GM12878 (cell line): Measurements from ENCODE around the gene IRF7. TPM values are rescaled to one million over a fixed set of nuclear protein-coding genes. Genes with fewer than 3 reads are reported as not detected.
A peak's percentile ranks its signal among the peaks of the same experiment; 100 is the strongest.

ENCODE experiments used
- EGR1 ChIP-seq, 2 experiments: IDR thresholded peaks; 1 replicate in 1 of 2; 2 replicates in 1 of 2; pipeline ENCODE4 v1.6.1; 2011 to 2012; ENCODE audit warnings: low read depth in 2 of 2, low read length in 2 of 2, borderline replicate concordance in 1 of 2, mild to moderate bottlenecking in 1 of 2, moderate library complexity in 1 of 2
- EP300 ChIP-seq, 2 experiments: fragments of 150-350 bp in 1 of 2; IDR thresholded peaks; 2 replicates each; pipeline ENCODE4 v1.6.1; 2011 to 2012; ENCODE audit warnings: low read depth in 2 of 2, low read length in 2 of 2, borderline replicate concordance in 1 of 2, improper control_type of control experiment in 1 of 2, inconsistent platforms in 1 of 2; ENCODE audit not compliant: control insufficient read depth in 1 of 2
- FOXM1 ChIP-seq: IDR thresholded peaks from 2 replicates; pipeline ENCODE4 v1.6.1; 2012; ENCODE audit warnings: low read depth, mild to moderate bottlenecking, inconsistent platforms, low read length, moderate library complexity
- HDAC6 ChIP-seq: fragments of 200-600 bp; sonication (generic); IDR thresholded peaks from one replicate; pipeline ENCODE4 v1.8.0; 2017; ENCODE audit warnings: antibody characterized with exemption; ENCODE audit not compliant: unreplicated experiment
- IRF4 ChIP-seq: IDR thresholded peaks from 2 replicates; pipeline ENCODE4 v1.6.1; 2011; ENCODE audit warnings: low read depth, low read length
- MAX ChIP-seq: IDR thresholded peaks from 2 replicates; pipeline ENCODE4 v1.6.1; 2012; ENCODE audit warnings: low read depth, low read length, improper control_type of control experiment
- MYB ChIP-seq: fragments of 150-350 bp; IDR thresholded peaks from 2 replicates; pipeline ENCODE4 v1.6.1; 2014; ENCODE audit warnings: mild to moderate bottlenecking, low read depth, low read length, borderline replicate concordance
- NBN ChIP-seq: fragments of 450-650 bp; IDR thresholded peaks from 2 replicates; pipeline ENCODE4 v1.6.1; 2016
- NFYB ChIP-seq: IDR thresholded peaks from 2 replicates; pipeline ENCODE4 v1.6.1; 2011; ENCODE audit warnings: low read depth, mild to moderate bottlenecking, low read length, improper control_type of control experiment, moderate library complexity; ENCODE audit not compliant: insufficient read depth
- NR2C2 ChIP-seq: IDR thresholded peaks from 2 replicates; pipeline ENCODE4 v1.6.1; 2011; ENCODE audit warnings: borderline replicate concordance, low read depth; ENCODE audit not compliant: control insufficient read depth, insufficient read length
- PAX8 ChIP-seq: fragments of 450-650 bp; IDR thresholded peaks from 2 replicates; pipeline ENCODE4 v1.6.1; 2017; ENCODE audit warnings: mild to moderate bottlenecking, moderate library complexity
- PKNOX1 ChIP-seq: fragments of 450-650 bp; IDR thresholded peaks from 2 replicates; pipeline ENCODE4 v1.6.1; 2016; ENCODE audit warnings: mild to moderate bottlenecking
- POLR2AphosphoS5 ChIP-seq: IDR thresholded peaks from 2 replicates; pipeline ENCODE4 v1.6.1; 2011; ENCODE audit warnings: mild to moderate bottlenecking, low read length, inconsistent platforms
- RAD21 ChIP-seq: IDR thresholded peaks from 2 replicates; pipeline ENCODE4 v1.6.1; 2011; ENCODE audit warnings: mild to moderate bottlenecking, low read depth, low read length, moderate library complexity; ENCODE audit not compliant: insufficient read depth
- RB1 ChIP-seq: fragments of 450-650 bp; formaldehyde crosslinking; IDR thresholded peaks from 2 replicates; pipeline ENCODE4 v1.6.1; 2017; ENCODE audit warnings: mild to moderate bottlenecking, borderline replicate concordance
- RELA ChIP-seq: fragments of 450-650 bp; IDR thresholded peaks from 2 replicates; pipeline ENCODE4 v1.8.0; 2014; ENCODE audit warnings: borderline replicate concordance; ENCODE audit not compliant: partially characterized antibody
- RUNX3 ChIP-seq: IDR thresholded peaks from 2 replicates; pipeline ENCODE4 v1.6.1; 2012; ENCODE audit warnings: low read length, inconsistent platforms
- SIN3A ChIP-seq: IDR thresholded peaks from 2 replicates; pipeline ENCODE4 v1.6.1; 2012; ENCODE audit warnings: low read depth, low read length, improper control_type of control experiment
- SPI1 ChIP-seq: IDR thresholded peaks from 2 replicates; pipeline ENCODE4 v1.6.1; 2011; ENCODE audit warnings: low read depth, mild to moderate bottlenecking, low read length, moderate library complexity, borderline replicate concordance; ENCODE audit not compliant: insufficient read depth
- YY1 ChIP-seq: IDR thresholded peaks from 2 replicates; pipeline ENCODE4 v1.6.1; 2011; ENCODE audit warnings: low read depth, mild to moderate bottlenecking, low read length
- ZNF384 ChIP-seq: IDR thresholded peaks from 2 replicates; pipeline ENCODE4 v1.6.1; 2012; ENCODE audit warnings: low read depth, mild to moderate bottlenecking, low read length, improper control_type of control experiment, borderline replicate concordance
- ZNF687 ChIP-seq: fragments of 450-650 bp; IDR thresholded peaks from 2 replicates; pipeline ENCODE4 v1.6.1; 2017; ENCODE audit warnings: mild to moderate bottlenecking, moderate library complexity
- polyA plus RNA-seq, 11 experiments: library from polyadenylated mRNA; depleted of rRNA in 4 of 11; unstranded in 6 of 11; stranded (reverse) in 5 of 11; fragments of >200 nt; fragmentation: Nextera tagmentation in 4 of 11; fragmentation: Illumina TruSeq in 1 of 11; extraction: Ambion mirVana in 4 of 11; extraction: Trizol in 1 of 11; gene quantifications; 1 replicate in 1 of 11; 2 replicates in 10 of 11; pipeline versions ENCODE4 v1.2.1 to v1.2.3, GENCODE V29; 2011 to 2016; ENCODE audit warnings: inconsistent platforms in 2 of 11, missing spikeins in 2 of 11, low read depth in 1 of 11
- total RNA-seq, 4 experiments: library from RNA; depleted of rRNA in 3 of 4; stranded (reverse); fragments of >200 nt in 3 of 4; fragmentation: Illumina TruSeq in 1 of 4; extraction: Trizol in 1 of 4; gene quantifications; 2 replicates each; pipeline versions ENCODE4 v1.2.1 to v1.2.3, GENCODE V29; 2013 to 2021

The IRF7 gene
- total and polyA plus RNA-seq, 10 of the 15 experiments (the other 5 are each of a cell fraction or from before 2014, with no cell fraction given): 4.4 to 141 (median 67.6) TPM

GRCh38 chr11:615504-616319, at the start of gene IRF7 (continued):
- TF ChIP-seq SIN3A (0 out of 2 replicates have a peak, but pooled peaks have one; percentile 1), EGR1 (IDR thresholded peaks at IDR 0.05; ENCODE audit: borderline replicate concordance in 1 of 2, low read depth in 2 of 2, low read length in 2 of 2) (peak; percentile 28 to 54), POLR2AphosphoS5 (peak; percentile 98), RAD21 (no peak), NR2C2 (no peak), RUNX3 (peak; percentile 51; the same call in 1 of the 2 replicates), MAX (peak; percentile 52; the same call in 1 of the 2 replicates), IRF4 (0 out of 2 replicates have a peak, but pooled peaks have one; percentile 56), PAX8 (no peak), SPI1 (peak; percentile 98), MYB (0 out of 2 replicates have a peak, but pooled peaks have one; percentile 24), ZNF384 (peak; percentile 76), FOXM1 (no peak; the same call in 1 of the 2 replicates), NFYB (peak; percentile 50; the same call in 1 of the 2 replicates), ZNF687 (peak; percentile 40; the same call in 1 of the 2 replicates), RELA (peak; percentile 69), PKNOX1 (peak; percentile 59), NBN (peak; percentile 83), HDAC6 (peak; percentile 57), EP300 (IDR thresholded peaks at IDR 0.05; ENCODE audit: borderline replicate concordance in 1 of 2, control insufficient read depth in 1 of 2, low read depth in 2 of 2, low read length in 2 of 2) (peak in 1 of 2 experiments; percentile 11; a peak in 1 of 4 replicates), YY1 (peak; percentile 53; the same call in 1 of the 2 replicates), RB1 (peak; percentile 62; the same call in 1 of the 2 replicates)
